WERI-Rb-1 (cell line): ENCODE measurements around the gene TMBIM4.

Experiments
- DNase-seq: peaks from one replicate; pipeline ENCODE4 v3.0.0-alpha.2; 2020
- H3K27ac ChIP-seq: fragments of 250-450 bp; sonication (Bioruptor Pico); 2 replicates; pipeline ENCODE4 v1.5.1; 2020; ENCODE audit warnings: mild to moderate bottlenecking, moderate library complexity
- H3K27me3 ChIP-seq: fragments of 250-450 bp; sonication (Bioruptor Pico); 2 replicates; pipeline ENCODE4 v1.5.1; 2021; ENCODE audit warnings: mild to moderate bottlenecking, low read depth, moderate library complexity; ENCODE audit not compliant: insufficient read depth, severe bottlenecking
- H3K36me3 ChIP-seq: fragments of 250-450 bp; sonication (Bioruptor Pico); 2 replicates; pipeline ENCODE4 v1.5.1; 2020; ENCODE audit warnings: mild to moderate bottlenecking, moderate library complexity
- H3K4me3 ChIP-seq: 2 replicates; pipeline ENCODE4 v1.5.1; 2011; ENCODE audit warnings: low read depth, mild to moderate bottlenecking, control low read depth, low read length
- H3K9me3 ChIP-seq: fragments of 250-450 bp; sonication (Bioruptor Pico); 2 replicates; pipeline ENCODE4 v1.5.1; 2021; ENCODE audit warnings: mild to moderate bottlenecking, moderate library complexity; ENCODE audit not compliant: severe bottlenecking
- CTCF ChIP-seq: IDR thresholded peaks from 2 replicates; pipeline ENCODE4 v1.5.1; 2011; ENCODE audit warnings: low read depth, mild to moderate bottlenecking, control low read depth, inconsistent platforms, low read length

TMBIM4 gene

GRCh38 chr12:66092559-66093269, 77.1 kb downstream of the TMBIM4 start:
- no peak for TF ChIP-seq CTCF
- H3K36me3 ChIP-seq, result no peaks in the 10 kb centered on the region
- DNase-seq, result no peak
- no peaks in the 10 kb centered on the region for H3K9me3 ChIP-seq
- no peak overlapping the region for H3K27ac ChIP-seq
- H3K27me3 ChIP-seq, result no peaks in the 10 kb centered on the region
- no peak overlapping the region for H3K4me3 ChIP-seq

- TF ChIP-seq CTCF, result no peak
- Histone ChIP-seq H3K27ac (no peak overlapping the region), H3K4me3 (no peak overlapping the region), H3K27me3 (no peaks in the 10 kb centered on the region), H3K9me3 (no peaks in the 10 kb centered on the region), H3K36me3 (no peaks in the 10 kb centered on the region)
- DNase-seq, result no peak
Measured at GRCh38 chr12:66090157-66090556, 79.6 kb downstream of the TMBIM4 start.

- no peaks in the 10 kb centered on the region for H3K36me3 ChIP-seq
- no peaks in the 10 kb centered on the region for H3K27me3 ChIP-seq
- peak; percentile 62 for TF ChIP-seq CTCF
- no peaks in the 10 kb centered on the region for H3K9me3 ChIP-seq
- DNase-seq, result peak; percentile 55
- no peak overlapping the region for H3K4me3 ChIP-seq
- no peak overlapping the region for H3K27ac ChIP-seq
Measured at GRCh38 chr12:66087365-66087943, 82.3 kb downstream of the TMBIM4 start.

GRCh38 chr12:66085998-66086397, 83.8 kb downstream of the TMBIM4 start:
- Histone ChIP-seq H3K27me3 (no peaks in the 10 kb centered on the region), H3K27ac (no peak overlapping the region), H3K4me3 (no peak overlapping the region), H3K9me3 (no peaks in the 10 kb centered on the region), H3K36me3 (no peaks in the 10 kb centered on the region)
- no peak for TF ChIP-seq CTCF
- DNase-seq, result no peak
